Measurements from ENCODE around the gene SKOR1. TPM values are rescaled to one million over a fixed set of nuclear protein-coding genes. Genes with fewer than 3 reads are reported as not detected.

SKOR1 gene
- total RNA-seq, 1 experiment from 2014 or later: 0.13 TPM

DNA sequence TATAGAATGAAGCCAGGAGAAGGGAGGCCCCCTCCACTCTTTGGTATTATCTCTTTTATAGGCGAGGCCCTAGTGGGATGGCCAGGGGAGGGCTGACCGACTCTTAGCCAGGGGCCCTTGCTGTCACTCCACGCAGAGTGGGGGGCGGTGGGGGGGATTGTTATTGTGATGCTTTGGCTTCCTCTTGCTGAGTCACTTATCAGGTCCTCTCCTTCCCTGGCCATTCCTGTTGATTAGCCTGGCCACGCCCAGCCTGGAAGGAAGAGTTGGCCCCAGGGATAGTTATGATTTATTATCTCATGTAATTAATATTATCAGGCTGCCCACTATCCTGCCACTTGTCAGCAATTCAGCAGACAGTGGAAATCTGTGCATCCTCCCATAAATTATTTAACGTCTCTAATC, 25.5 kb upstream of the SKOR1 start:
- Mint-ChIP-seq H3K9me3 (peaks cover 5 to 6% of the 10 kb centered on the region in 2 experiments; a peak in 3 of 5 replicates), H3K36me3 (ENCODE audit: insufficient read depth in 1 of 3, low read depth in 3 of 3) (peaks cover 0 to 15% (median 10%) of the 10 kb centered on the region in 3 experiments; a peak in 5 of 7 replicates), H3K27ac (no peak overlapping the region), H3K4me3 (no peak overlapping the region), H3K4me1 (peaks cover 18 to 20% of the 10 kb centered on the region in 2 experiments), H3K27me3 (ENCODE audit: low read depth) (no peaks in the 10 kb centered on the region; the same call in 1 of the 2 replicates)
- H3K27me3 ChIP-seq (ENCODE audit: insufficient read depth, low read length): no peaks in the 10 kb centered on the region
- DNase-seq: no peak
- H3K9me3 ChIP-seq (ENCODE audit: control insufficient read depth, low read depth, low read length): no peaks in the 10 kb centered on the region
- no peaks in the 10 kb centered on the region for H3K23me2 ChIP-seq (ENCODE audit: insufficient read length, low read depth, low read length, poor library complexity, severe bottlenecking)
- TF ChIP-seq CTCF (conservative IDR thresholded peaks at IDR 0.05): no peak
- no peak overlapping the region for H3K4me2 ChIP-seq (ENCODE audit: insufficient read depth, insufficient read length, low read length)
- no peak overlapping the region for H2BK120ac ChIP-seq (ENCODE audit: low read depth, low read length, poor library complexity, severe bottlenecking)
- H4K5ac ChIP-seq (ENCODE audit: insufficient read length, low read depth, low read length): no peak overlapping the region
- no peak overlapping the region for H3K4ac ChIP-seq (ENCODE audit: low read depth, low read length)
- H4K20me1 ChIP-seq (ENCODE audit: control insufficient read depth, insufficient read depth, insufficient read length): no peaks in the 10 kb centered on the region
- H3K4me1 ChIP-seq (ENCODE audit: insufficient read depth, low read length): peaks cover 2% of the 10 kb centered on the region; the same call in 1 of the 2 replicates
- H2AFZ ChIP-seq (ENCODE audit: low read length): no peak overlapping the region
- WGBS (ENCODE audit: extremely low coverage, insufficient read length, low lambda C conversion rate): no CpG with 5 or more reads among the region's 6 CpGs
- H2BK15ac ChIP-seq (ENCODE audit: low read depth, low read length): no peak overlapping the region
- no peak overlapping the region for H2AK5ac ChIP-seq (ENCODE audit: insufficient read length, low read length)
- H3K9ac ChIP-seq (ENCODE audit: extremely low read depth, insufficient read length, low read length): no peak overlapping the region
- no peak overlapping the region for H3T11ph ChIP-seq (ENCODE audit: low read length)
- no peak overlapping the region for H2BK20ac ChIP-seq (ENCODE audit: low read depth, low read length, poor library complexity, severe bottlenecking)
- no peak overlapping the region for H3K18ac ChIP-seq (ENCODE audit: insufficient read length, low read depth, low read length)
- no peak overlapping the region for H4K91ac ChIP-seq (ENCODE audit: insufficient read length, low read depth, low read length)
- H3K27ac ChIP-seq (ENCODE audit: insufficient read length, low read depth, low read length): no peak overlapping the region
- H3K79me2 ChIP-seq (ENCODE audit: insufficient read depth, low read length): no peaks in the 10 kb centered on the region
- H3K14ac ChIP-seq (ENCODE audit: insufficient read depth, low read length): no peak overlapping the region
- no peak overlapping the region for H3K23ac ChIP-seq (ENCODE audit: insufficient read length, low read depth, low read length)
- H2BK12ac ChIP-seq (ENCODE audit: insufficient read length, low read depth, low read length): no peak overlapping the region
- no peak overlapping the region for H2BK5ac ChIP-seq (ENCODE audit: insufficient read length, low read length)
- H3K56ac ChIP-seq (ENCODE audit: insufficient read length, low read depth, low read length): no peak overlapping the region
- H4K8ac ChIP-seq (replicated peaks; ENCODE audit: insufficient read length, low read depth, low read length): no peak overlapping the region
- H3K79me1 ChIP-seq (ENCODE audit: insufficient read depth, low read depth, low read length, poor library complexity, severe bottlenecking): no peaks in the 10 kb centered on the region
